Esophagus squamous epithelium (tissue), 4 donors: Measurements from ENCODE around the gene TMC4.

Experiments
- CTCF ChIP-seq, 6 experiments: fragments of 450-650 bp in 4 of 6; fragments of 200-600 bp in 2 of 6; sonication (generic) in 2 of 6; IDR thresholded peaks; one replicate each; pipeline ENCODE4 v1.5.1; 2016 to 2019; ENCODE audit warnings: antibody characterized with exemption in 6 of 6, mild to moderate bottlenecking in 4 of 6, moderate library complexity in 4 of 6
- POLR2A ChIP-seq, 4 donors: fragments of 450-650 bp; IDR thresholded peaks; one replicate each; pipeline ENCODE4 v1.6.1; 2017; ENCODE audit warnings: antibody characterized with exemption in 4 of 4, mild to moderate bottlenecking in 4 of 4, moderate library complexity in 3 of 4

DNA sequence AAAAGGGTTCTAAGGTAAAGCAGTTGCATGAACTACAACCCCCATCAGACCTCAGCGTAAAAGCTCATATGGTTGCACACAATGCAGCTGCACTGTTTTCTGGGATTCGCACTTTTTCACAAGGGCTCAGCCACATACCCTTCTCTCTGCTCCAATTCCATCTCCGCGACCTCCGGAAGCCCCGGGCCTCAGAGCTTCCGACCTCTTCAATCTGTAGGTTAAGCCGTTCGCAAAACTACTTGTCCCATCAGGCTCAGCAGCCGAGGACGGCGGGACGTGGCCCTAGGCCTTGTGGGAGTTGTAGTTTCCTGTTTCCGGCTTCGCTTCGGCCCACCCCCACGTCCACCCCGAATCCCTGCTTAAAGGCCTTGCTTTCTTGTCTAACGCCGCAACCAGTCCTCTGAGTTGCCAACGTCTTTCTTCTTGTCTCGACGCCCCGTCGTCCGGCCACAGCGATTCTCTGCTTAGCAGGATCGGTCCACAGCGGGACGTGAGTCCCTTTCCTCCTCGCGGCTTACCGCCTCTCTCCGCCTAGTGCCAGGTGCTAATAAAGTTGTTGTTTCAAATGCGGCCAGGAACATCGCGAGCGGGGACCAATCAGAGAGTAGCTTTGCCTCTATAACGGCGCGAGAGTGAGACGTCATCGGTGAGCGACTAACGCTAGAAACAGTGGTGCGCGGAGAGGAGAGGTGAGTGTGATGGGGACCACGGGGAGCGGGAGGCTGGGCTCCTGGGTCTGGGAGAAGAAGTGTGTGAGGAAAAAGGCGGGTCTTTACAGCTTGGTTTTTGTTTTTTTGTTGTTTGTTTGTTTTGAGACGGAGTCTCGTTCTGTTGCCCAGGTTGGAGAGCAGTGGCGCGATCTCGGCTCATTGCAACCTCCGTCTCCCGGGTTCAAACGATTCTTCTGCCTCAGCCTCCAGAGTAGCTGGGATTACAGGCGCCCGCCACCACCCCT lies 57.6 kb downstream of the TMC4 start, which contains the start of the genes PRPF31 and TFPT:
- peak in 2 of 6 experiments; percentile 3 to 32 for TF ChIP-seq CTCF (IDR thresholded peaks at IDR 0.05)
- TF ChIP-seq POLR2A (IDR thresholded peaks at IDR 0.05), result peak in 3 of 4 donors; percentile 38 to 64 (median 52)
